Epidermal melanocyte (primary cell): ENCODE measurements around the gene PWWP2B.
"Not testable (repeated sequence)": the region's sequence is repeated elsewhere in the genome, so short reads cannot be mapped to it uniquely, and the experiment has no call there.

ENCODE experiments used
- DNase-seq: peaks from one replicate; pipeline ENCODE4 v3.0.0; 2011; ENCODE audit warnings: low spot score; ENCODE audit not compliant: insufficient read length

PWWP2B gene

DNA sequence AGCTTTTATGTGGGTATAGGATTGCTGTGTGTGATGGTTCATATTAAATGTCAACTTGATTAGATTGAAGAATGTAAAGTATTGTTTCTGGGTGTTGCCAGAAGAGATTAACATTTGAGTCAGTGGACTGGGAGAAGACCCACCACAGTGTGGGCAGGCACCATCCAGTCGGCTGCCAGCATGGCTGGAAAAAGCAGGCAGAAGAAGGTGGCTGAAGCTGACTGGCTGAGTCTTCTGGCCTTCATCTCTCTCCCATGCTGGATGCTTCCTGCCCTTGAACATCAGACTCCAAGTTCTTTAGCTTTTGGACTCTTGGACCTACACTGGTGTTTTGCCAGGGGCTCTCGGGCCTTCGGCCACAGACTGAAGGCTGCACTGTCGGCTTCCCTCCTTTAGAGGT, 16.0 kb upstream of the PWWP2B start:
- DNase-seq, result not testable (repeated sequence)

DNA sequence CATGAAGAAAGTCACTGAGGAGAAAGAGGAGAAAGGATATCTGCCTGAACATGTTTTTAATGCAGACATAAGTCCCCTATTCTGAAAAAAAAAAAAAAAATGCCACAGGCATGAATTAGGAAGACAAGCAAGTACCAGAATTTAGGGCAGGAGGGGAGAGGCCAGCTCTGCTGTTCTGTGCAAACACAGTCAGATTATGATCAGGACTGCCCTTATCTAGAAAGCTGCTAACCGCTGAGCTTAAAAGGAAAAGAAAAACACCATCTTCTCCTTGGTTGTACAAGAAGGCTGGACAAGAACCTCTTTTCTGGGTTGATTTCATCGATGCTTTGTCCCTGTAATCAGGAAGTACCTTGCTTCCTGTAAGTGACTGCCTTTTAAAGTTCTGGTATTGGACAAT, 15.3 kb upstream of the PWWP2B start:
- DNase-seq, result no peak

DNA sequence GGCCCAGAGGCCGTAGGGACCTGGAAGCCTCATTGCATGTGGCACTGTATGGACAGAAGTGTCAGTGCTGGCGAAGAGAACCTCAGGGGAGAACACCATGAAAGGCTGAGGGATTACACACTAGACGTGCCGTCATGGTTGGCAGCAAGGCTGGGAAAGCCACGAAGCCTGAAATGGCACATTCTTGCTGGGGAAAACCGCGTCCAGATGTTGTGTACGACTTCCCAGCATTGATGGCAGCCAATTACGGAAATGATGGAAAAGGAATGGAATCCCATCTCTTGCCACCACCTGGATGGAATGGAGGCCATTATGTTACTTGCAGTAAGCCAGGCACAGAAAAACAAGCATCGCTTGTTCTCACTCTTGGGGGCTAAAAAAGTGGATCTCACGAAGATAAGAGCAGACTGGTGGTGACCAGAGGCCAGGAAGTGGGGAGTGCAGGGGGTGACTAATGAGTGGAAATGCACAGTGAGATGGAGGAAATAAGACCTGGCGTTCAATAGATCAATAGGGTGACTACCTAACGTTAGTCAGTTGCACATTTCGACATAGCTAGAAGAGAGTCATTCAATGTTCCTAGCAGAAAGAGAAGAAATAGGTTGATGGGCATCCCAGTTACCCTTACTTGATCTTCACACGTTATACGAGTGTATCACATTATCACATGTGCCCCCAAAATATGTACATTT, 14.6 kb upstream of the PWWP2B start:
- no peak for DNase-seq

DNA sequence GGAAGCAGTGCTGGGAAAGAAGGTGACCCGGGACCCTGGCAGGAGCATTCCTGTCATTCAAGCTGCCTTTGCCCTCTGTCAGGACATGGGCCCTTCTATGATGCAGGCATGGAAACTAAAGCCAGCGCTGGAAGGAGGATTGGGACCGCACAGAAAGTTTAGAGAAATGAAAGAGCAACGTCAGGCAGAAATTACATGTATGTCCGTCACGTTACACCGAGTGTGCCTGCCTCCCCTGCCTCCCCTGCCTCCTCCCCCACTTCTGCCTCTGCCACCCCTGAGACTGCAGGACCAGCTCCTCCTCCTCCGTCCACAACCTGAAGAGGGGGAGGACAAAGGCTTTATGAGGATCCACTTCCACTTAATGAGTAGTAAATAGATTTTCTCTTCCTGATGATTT, 13.9 kb upstream of the PWWP2B start:
- no peak for DNase-seq

DNA sequence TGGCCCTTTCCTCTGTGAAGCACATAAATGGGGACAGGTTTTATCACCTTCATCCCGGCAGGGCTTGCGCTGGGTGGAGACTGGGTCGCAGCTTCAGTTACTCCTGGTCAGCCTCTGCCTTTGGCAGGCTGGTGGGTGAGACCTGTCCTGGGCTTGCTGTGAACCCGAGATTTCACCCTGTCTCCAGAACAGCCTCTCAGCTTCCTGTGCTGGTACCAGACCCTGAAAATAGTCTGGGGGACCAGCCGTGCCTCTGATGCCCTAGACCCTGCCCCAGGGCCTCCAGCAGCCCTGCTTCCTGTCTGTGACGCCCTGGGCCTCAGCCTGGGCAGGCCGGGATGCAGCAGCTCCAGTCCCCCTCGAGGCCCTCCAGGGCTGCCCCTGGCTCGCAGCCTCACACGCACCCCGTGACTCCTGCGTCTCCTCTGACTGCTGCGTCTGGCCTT, 13.2 kb upstream of the PWWP2B start:
- DNase-seq, result no peak

DNA sequence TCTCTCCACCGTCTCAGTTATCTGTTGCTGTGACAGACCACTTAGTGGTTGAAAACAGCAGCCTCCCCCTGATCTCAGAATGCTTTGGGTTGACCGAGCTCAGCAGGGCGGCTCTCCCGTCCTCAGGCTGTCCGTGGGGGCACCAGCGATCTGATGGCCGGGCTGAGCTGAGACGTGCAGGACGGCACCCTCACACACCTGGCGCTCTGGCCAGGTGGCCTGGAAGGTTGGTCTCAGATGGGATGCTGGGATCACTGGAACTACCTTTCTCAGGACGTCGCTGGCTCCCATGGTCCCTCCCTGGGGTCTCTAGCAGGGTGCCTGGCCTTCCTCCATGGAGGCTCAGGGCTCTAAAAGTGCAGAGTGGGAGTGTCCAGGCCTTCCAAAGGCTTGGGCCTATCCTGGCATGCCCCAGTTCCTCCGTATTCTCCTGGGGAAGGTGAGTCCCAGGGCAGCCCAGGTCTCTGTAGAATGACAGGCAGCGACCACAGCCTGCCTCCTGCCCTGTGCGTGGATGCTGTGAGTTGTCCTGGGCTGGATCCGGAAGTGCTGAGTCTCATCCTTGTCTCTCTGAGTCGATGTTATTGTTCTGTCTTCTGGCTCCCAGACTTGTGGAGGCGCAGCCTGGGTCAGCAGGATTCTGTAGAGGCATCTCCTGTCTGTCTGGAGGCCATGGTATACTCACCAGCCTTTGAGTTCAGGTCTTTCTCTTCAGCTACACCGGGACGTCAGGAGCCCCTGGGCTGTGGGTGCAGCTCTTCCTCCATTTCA, 12.2 kb upstream of the PWWP2B start:
- no peak for DNase-seq

DNA sequence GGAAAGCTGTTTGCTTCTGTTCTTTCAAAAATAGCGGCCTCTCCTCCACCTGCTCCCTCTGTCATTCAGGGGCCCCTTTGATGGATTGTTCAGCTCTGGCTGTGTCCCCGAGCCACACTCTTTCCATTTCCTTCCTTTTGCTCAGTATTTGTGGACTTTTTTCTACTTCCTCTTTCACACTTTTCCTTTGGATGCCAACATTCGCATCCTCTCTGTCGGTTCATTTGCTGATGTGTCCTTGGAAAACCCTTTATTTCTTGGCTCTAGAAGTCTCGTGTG, 11.7 kb upstream of the PWWP2B start:
- DNase-seq, result no peak

DNA sequence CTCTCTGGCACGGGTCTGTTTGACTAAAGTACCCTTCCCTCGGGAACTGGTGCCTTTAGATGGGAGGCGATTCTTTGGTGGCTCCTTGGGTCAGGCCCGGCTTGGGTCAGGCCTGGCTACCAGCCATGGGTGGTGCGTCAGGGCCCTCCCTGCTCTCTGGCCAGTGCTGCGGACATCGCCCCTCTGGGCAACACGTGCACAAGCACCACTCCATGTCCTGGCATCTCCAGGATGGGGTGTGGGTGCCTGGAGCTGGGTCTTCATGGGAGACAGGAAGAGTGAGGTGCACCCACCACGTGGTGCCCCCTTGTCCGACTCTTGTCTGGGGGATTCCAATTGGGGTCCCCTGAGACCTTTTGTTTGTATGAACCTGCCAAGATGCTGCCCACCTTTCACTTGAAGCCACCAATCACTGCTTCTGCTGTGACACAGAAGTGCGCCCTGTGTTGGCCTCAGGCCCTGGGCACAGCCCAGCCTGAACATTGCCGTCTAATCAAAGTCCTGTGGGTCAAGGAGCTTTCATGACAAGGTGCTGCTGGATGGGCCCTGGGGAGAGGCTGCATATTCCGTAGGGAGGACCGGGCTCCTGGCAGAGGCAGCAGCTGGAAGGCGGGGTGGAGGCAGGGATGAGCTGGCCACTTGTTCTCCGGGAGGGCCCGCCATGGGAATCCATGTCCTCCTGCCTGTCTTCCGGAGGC, 11.1 kb upstream of the PWWP2B start:
- DNase-seq, result no peak

DNA sequence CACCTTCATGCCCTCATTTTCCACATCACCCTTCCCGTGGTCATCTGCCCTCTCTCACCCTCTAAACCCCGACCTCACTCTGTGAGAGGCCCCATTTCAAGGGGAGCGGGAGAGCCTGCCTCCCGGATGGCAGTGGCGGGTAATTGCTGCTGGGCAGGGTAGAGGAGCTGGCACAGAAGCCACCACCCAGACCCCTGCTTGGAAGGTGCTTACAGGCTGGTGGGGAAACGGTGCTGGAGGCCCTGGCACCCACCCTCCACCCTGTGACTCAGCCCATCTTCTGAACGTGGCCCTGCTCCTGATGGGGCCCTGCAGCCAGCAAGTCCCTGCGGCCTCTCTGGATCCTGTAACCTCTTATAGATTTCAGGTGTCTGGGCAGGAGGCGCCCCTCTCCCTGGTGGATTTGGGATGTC, 10.6 kb upstream of the PWWP2B start:
- no peak for DNase-seq

DNA sequence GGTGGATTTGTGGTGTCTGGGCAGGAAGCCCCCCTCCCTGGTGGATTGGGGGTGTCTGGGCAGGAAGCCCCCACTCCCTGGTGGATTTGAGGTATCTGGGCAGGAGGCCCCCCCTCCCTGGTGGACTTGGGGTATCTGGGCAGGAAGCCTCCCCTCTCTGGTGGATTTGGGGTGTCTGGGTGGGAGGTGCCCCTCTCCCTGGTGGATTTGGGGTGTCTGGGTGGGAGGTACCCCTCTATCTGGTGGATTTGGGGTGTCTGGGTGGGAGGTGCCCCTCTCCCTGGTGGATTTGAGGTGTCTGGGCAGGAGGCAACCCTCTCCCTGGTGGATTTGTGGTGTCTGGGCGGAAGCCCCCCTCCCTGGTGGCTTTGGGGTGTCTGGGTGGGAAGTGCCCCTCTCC, 10.1 kb upstream of the PWWP2B start:
- DNase-seq, result not testable (repeated sequence)

DNA sequence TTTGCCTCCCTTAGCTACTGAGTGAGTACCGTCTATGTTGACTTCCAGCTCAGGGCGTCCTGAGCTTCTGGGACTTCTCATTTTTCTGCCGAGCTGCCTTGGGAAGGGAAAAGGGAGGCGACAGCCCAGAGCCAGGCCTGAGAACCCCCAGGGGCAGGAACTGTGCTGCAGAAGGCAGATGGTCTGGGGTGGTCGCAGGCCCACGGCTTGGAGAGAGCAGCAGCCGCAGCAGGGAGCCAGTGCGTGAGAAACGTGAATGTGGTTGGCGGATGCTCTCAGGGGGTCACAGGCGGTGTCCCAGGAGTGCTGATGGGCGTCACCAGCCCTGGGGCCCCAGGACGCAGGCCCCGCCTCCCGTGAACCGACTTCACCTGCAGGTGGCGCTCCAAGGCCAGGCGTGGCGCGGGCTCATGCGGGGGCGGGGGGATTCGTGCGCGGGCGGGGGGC, 9.2 kb upstream of the PWWP2B start:
- peak; percentile 93 for DNase-seq

DNA sequence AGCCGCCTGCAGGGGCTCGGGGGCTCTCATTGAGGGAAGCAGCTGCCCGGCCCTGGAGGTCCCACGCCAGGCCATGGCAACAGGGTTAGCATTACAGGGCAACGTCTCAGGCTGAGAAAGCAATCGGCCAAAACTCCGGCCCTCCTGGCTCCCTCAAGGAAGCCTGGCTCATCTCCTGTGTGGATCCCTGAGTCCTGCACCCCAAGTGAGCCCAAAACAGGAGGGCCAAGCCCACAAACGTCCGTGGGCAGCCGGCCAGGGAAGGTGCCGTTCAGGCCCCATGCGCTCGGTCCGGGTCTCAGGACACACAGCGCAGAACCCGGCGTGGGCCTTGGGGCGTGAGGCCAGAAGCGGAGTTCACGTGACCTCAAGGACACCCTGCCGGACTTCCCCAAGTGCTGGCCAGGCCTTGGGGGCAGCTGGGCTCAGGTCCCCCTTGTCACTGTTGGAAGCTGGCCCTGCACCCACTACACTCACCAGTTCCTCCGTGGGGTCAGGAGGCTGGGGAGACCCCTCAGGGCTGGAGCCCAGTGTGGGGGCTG, 8.0 kb upstream of the PWWP2B start:
- no peak for DNase-seq

DNA sequence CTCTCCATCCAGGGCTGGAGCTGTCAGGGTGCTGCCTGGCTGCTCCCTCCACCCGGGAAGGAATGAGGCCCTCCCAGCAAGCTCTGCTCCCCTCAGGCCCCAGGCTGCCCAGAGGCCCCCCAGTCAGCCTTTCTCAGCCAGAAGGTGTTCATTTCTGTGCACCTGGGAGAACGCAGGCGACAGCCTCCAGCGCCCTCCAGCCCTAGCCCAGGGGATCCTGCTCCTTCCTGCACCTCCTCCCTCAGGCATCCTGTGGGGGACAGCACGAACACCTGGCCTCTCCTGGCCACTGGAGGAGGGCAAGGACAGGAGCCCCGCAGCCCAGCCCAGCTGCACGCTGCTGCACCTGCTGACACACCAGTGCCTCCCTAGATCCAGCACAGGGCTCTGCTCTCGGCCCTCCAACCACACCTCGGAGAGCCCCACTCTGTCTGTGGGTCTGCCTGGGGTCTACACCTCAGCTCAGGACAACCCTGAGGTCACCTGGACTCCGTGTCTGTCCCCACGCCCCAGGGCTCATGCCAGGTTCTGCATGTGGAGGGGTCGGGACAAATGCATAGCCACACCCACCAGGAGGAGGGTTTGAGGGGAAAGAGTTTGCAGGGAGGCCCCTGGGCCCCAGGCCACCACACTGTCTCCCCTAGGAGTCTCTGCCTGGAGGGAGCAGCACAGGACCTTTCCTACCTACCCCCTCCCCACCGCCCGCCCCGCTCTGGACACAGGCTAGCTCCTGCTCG, 7.4 kb upstream of the PWWP2B start:
- DNase-seq, result no peak

DNA sequence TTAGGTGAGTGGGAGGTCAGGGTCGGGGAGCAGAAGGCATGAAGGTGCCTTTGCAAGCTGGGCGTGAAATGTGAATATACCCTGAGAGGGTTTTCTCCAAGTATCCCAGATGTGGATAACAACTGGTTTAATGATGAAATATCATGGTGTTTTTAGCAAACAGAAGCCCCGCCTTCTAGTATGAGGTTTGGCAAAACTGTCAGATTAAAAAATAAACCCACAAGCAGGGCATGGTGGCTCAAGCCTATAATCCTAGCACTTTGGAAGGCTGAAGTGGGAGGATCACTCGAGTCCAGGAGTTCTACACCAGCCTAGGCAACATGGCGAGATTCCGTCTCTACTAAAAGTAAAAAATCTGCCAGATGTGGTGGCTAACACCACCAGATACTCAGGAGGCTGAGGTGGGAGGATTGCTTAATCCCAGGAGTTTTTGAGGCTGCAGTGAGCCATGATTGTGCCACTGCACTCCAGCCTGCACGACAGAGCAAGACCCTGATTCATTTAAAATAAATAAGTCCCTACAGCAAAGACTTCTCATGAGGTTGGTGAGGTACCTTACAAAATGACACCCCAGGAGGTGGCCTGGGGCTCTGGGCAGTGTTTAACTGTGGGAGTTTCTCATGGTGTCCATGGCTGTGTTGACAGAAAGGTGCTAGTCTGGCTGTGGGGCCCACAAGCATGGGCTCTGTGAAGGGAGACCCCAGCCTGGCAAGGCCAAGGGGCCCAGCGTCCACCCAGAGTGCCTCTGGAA, 6.7 kb upstream of the PWWP2B start:
- DNase-seq, result peak; percentile 73

DNA sequence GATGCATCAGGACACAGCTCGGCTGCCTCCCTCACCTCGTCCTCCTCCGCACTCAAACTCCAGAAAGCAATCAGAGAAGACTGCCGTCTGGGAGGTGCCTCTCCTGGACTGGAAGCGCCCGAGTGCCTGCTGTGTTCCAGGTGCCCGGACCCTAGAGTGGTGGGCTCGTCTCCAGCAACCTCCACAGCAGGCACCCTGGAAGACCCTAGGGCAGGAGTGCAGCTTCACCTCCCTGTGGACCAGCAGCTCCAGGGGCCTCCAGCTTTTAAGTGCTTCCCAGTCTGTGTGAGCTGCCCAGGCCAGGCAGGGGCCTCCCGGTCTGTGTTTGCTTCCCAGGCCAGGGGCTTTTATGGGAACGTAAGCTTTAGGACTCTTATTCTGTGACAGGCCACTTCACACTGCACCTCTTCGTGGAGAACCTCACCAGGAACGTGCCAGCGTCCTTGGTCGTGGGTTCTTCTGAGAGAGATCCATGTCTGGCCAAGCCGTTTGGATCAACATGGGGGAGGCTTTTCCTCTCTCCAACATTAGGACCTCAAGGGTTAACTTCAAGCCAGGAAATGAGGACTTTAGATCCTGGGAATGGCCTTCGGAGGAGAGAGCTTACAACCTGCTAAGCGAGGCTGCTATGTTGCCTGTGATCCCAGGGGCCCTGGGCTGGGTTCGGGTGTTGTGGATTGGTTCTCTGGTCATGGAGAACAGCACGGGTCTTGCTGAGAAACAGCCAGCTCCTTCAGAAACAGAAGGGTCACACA, 5.9 kb upstream of the PWWP2B start:
- no peak for DNase-seq

DNA sequence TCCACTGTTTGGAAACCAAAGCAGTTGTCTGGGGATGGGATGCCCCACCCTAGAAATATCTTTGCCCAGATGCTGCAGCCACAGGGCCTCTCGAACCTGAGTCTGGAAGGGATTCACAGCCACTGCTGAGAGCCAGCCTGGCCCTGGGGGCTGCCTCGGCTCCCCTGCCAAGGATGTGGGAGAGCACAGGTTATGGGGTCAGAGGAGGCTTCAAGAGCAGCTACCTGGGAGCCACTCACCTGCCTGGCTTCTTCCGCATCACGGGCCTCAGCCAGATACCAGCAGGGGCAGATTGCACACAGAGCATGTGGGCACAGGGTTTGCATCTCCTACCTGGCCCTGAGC, 5.4 kb upstream of the PWWP2B start:
- no peak for DNase-seq

DNA sequence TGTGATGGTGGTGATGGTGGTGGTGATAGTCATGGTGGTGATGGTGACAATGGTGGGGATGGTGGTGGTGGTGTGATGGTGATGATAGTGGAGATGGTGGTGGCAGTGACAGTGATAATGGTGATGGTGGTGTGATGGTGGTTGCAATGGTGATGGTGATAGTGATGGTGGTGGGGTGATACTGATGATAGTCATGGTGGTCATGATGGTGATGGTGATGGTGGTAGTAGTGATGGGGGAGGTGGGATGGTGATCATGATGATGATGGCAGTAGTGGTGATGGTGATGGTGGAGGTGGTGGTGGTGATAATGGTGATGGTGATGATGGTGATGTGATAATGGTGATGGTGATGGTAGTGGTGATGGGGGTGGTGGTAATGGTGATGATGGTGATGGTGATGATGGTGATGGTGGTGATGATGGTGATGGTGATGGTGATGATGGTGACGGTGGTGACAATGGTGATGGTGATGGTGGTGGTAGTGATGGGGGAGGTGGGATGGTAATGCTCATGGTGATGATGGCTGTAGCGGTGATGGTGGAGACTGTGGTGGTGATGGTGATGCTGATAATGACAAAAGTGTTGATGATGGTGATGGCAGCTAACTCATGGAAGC, 4.7 kb upstream of the PWWP2B start:
- no peak for DNase-seq

DNA sequence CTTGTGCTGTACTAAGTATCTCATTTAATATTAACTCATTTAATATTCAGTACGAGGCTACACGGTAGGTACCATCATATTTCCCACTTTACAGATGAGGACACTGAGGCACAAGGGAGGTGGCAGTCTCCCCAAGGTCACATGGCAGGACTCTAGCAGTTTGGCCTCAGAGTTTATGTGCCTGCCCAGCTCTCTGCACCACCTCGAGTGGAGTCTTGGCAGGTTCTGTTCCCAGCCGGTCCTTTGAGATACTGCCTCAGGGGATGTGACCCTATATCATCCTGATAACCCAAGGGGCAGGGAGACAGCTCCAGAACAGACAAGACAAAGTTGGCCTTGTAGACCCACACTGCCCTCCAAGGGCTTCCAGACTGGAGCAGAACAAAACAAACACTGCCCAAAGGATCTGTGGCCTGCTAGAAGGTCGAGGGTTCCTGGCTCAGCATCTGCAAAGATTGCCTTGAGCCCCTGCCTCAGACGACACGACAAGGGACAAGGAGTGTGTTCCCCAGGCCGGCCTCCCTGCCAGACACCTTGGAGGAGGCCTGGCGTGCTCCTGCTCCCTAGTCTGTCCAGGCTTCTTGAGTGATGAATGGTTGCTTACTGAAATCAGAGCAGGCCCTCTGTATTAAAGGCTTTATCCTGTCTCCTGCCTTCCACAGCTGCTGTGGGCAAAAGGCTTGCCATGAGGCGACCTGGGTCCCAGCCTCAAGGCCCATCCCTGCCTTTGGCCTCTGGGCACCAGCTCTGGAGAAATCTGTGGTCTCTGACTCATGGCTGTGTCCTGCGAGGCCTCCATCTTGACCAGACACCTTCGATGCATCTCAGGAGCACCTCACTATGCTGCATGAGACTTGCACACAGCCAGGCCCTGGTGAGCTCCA, 3.9 kb upstream of the PWWP2B start:
- no peak for DNase-seq

DNA sequence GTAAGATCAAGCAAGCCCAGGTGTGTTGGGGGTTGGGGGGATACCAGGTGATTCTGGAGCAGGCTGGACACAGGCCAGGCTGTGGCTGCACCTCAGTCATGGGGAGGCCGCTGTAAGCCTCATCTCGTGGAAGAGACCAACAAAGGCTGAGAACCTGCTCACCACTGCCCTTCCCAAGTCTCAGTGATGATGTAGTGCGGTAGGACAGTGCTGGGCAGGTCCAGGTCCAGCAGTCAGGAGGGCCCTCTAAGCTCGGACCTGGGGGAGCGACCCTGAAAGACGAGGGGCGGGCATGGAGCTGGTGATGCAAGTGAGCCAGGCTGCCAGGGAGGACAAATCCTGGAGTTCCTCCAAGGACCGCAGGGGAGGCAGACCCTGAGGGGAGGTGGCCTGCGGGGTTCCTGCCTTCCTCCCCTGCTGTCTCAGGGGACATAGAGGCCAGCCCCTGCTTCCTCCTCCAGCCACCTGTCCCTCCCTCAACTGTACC, 3.3 kb upstream of the PWWP2B start:
- no peak for DNase-seq
